ENCODE data around the gene IL3. TPM values are rescaled to one million over a fixed set of nuclear protein-coding genes. Genes with fewer than 3 reads are reported as not detected.

IL3 gene
- total and polyA plus RNA-seq, 5 donors from 2014 or later, result not detected

DNA sequence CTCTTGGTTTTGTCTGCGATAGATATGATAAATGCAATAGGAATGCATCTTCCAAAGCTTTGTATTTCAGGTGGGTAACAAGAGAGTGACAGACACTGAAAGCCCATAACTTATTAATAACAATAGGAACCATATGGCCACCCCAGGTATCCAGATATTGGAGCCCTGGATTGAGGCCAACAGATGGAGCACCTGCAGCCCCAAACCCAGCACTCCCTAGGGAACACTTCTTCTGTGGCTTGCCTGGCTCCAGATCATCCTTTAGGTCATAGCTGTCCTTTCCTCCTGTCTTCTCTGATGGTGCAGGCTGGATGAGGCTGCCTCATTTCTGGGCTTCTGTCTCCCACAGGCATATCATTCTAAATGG is 5.0 kb upstream of the IL3 start:
- no peaks in the 10 kb centered on the region for H3K36me3 Mint-ChIP-seq
- Histone ChIP-seq H3K27me3 (ENCODE audit: control insufficient read depth, insufficient read depth, low read length) (no peaks in the 10 kb centered on the region), H3K4me3 (ENCODE audit: low read depth, low read length) (no peak overlapping the region), H3K27ac (ENCODE audit: insufficient read depth, low read length, poor library complexity, severe bottlenecking) (no peak overlapping the region), H3K36me3 (ENCODE audit: control insufficient read depth, insufficient read depth, low read length) (no peaks in the 10 kb centered on the region), H3K4me1 (ENCODE audit: control insufficient read depth, insufficient read depth, low read length, poor library complexity, severe bottlenecking) (peaks cover 33% of the 10 kb centered on the region), H3K9me3 (ENCODE audit: control insufficient read depth in 2 of 2, low read length in 2 of 2) (no peaks in the 10 kb centered on the region)
- H3K9me3 Mint-ChIP-seq, result no peaks in the 10 kb centered on the region
- no peak overlapping the region for H3K4me3 Mint-ChIP-seq
- ATAC-seq (ENCODE audit: low read depth in 2 of 2), result no peak
- no peak for DNase-seq
- H3K27ac Mint-ChIP-seq, result no peak overlapping the region
- H3K27me3 Mint-ChIP-seq, result peaks cover 13% of the 10 kb centered on the region
- peaks cover 0 to 38% (median 15%) of the 10 kb centered on the region in 4 donors for H3K4me1 Mint-ChIP-seq

DNA sequence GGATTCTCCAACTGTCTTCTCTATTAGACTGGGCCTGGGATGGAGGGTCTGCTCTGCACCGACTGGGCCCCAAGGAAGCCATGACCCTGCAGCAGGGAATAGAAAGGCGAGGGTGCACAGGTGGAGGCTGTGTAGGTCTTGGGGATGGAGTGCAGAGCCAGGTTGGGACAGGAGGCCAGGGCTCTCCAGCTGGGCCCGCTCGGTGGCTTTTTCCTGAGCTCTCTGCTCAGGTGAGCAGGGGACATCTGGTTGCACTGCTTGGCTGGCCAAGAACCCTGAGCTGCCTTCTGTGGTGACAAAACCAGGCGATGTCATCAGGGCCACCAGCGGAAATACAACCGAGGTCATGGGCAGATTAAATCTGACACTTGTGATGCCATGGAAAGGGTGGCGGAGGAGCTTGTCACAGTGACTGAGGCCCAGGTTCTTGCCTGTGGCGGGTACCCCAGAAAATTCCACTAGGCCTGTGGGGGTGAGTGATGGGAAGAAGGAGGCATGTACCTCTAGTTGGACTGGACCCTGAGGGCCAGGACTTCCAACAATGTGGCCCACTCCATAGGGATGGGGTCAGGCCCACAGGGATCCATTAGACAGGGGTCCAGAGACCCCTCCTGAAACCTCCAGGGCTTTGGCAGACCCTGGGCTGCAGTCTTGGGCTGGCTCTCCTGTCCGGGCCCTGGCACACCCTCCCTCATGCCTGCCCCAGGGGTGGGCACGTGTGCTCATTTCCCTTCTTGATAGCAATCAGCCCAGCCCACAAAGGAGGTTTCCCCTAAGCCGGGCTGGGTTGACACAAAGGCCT is 4.4 kb upstream of the IL3 start:
- H3K27me3 ChIP-seq (ENCODE audit: control insufficient read depth, insufficient read depth, low read length), result no peaks in the 10 kb centered on the region
- H3K4me3 ChIP-seq (ENCODE audit: low read depth, low read length), result no peak overlapping the region
- Mint-ChIP-seq H3K4me3 (peak overlapping the region in 2 of 4 donors; percentile 40 to 65), H3K27me3 (peaks cover 12% of the 10 kb centered on the region), H3K4me1 (peaks cover 0 to 38% (median 15%) of the 10 kb centered on the region in 4 donors), H3K36me3 (no peaks in the 10 kb centered on the region), H3K27ac (peak overlapping the region in 1 of 3 donors; percentile 85), H3K9me3 (no peaks in the 10 kb centered on the region)
- peak; percentile 74 to 75 for ATAC-seq (ENCODE audit: low read depth in 2 of 2)
- peak; percentile 16 to 74 (median 40) for DNase-seq
- peaks cover 33% of the 10 kb centered on the region for H3K4me1 ChIP-seq (ENCODE audit: control insufficient read depth, insufficient read depth, low read length, poor library complexity, severe bottlenecking)
- H3K9me3 ChIP-seq (ENCODE audit: control insufficient read depth in 2 of 2, low read length in 2 of 2), result no peaks in the 10 kb centered on the region
- no peaks in the 10 kb centered on the region for H3K36me3 ChIP-seq (ENCODE audit: control insufficient read depth, insufficient read depth, low read length)
- peak overlapping the region; percentile 55 for H3K27ac ChIP-seq (ENCODE audit: insufficient read depth, low read length, poor library complexity, severe bottlenecking)

DNA sequence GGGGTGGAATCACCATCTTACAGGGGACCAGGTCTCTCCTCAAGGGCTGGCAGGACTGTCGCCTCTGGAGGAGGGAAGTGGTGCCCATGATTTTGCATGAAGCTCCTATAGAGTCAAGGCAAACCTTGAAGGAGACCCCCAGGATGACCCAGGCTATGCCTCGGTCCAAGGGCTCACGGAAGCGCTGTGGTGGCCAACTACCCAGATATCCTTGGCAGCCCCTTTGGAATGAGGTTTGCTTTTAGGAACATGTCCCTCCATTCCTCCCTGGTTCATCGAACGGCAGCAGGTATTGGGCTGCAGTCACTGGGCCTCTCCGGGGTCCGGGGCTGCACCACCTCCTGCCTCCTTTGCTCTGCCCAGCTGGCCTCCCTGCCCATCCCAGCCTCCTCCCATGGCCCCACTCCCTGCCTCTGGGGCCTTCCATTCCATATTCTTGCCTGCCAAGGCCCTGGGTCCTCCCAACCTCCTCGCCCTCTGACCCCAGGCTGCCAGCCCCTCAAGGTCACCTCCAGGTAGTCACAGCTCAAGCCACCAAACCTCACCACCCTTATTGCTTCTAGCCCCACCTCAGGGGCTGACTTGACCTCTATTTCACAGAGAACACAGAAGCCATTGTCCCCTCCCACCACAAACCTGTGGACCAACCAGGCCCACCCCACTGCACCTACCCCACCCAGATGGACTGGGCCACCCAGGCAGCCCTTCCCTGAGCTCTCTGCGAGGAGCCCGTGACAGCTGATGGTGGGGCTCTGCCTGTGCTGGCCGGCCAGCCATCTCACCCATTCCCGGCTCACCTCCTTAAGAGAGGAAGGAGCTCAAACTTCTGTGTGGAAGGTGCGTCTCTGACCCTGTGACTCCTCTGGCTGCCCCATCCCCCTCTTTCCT is 3.6 kb upstream of the IL3 start:
- no peaks in the 10 kb centered on the region for H3K36me3 ChIP-seq (ENCODE audit: control insufficient read depth, insufficient read depth, low read length)
- Mint-ChIP-seq H3K9me3 (no peaks in the 10 kb centered on the region), H3K27me3 (peaks cover 4% of the 10 kb centered on the region), H3K27ac (peak overlapping the region in 1 of 3 donors; percentile 56), H3K36me3 (no peaks in the 10 kb centered on the region), H3K4me1 (peaks cover 0 to 38% (median 15%) of the 10 kb centered on the region in 4 donors), H3K4me3 (peak overlapping the region in 1 of 4 donors; percentile 36)
- DNase-seq, result no peak
- no peaks in the 10 kb centered on the region for H3K27me3 ChIP-seq (ENCODE audit: control insufficient read depth, insufficient read depth, low read length)
- no peak for ATAC-seq (ENCODE audit: low read depth in 2 of 2)
- H3K27ac ChIP-seq (ENCODE audit: insufficient read depth, low read length, poor library complexity, severe bottlenecking), result no peak overlapping the region
- peaks cover 33% of the 10 kb centered on the region for H3K4me1 ChIP-seq (ENCODE audit: control insufficient read depth, insufficient read depth, low read length, poor library complexity, severe bottlenecking)
- no peak overlapping the region for H3K4me3 ChIP-seq (ENCODE audit: low read depth, low read length)
- H3K9me3 ChIP-seq (ENCODE audit: control insufficient read depth in 2 of 2, low read length in 2 of 2), result no peaks in the 10 kb centered on the region

DNA sequence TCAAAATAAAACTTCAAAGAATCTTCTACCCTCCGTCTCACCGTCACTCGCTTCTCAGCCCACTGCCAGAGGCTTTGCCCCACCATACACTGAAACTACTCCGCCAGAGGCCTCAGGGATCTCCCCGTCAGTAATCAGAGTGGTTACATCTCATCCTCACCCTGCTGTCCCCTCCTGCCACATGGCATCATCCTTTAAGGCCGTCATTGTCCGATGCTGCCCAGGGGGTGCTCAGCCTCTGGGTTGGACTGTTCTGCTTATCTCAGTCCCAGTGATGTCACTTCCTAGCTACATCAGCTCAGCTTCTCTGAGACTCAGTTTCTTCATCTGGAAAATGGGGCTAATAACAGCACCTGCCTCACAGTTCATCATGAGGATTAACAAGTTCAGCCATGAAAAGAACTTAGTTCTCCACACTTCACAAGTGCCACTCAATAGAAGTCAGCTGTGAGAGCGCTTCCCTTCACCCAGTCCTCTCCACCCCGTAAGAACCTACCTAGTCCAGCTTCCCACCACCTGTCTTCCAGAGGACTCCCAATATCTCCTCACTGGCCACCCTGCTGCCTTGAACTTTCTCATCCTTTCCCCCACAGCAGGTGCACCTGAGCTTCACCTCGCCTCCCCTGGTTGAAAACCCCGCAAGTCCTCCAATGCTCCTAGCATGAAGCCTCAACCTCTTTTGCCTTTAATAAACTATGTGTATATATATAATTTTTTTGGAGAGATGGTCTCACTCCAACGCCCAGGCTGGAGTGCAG is 2.8 kb upstream of the IL3 start:
- DNase-seq, result no peak
- Mint-ChIP-seq H3K4me3 (peak overlapping the region in 1 of 4 donors; percentile 36), H3K27me3 (peaks cover under 1% of the 10 kb centered on the region)

DNA sequence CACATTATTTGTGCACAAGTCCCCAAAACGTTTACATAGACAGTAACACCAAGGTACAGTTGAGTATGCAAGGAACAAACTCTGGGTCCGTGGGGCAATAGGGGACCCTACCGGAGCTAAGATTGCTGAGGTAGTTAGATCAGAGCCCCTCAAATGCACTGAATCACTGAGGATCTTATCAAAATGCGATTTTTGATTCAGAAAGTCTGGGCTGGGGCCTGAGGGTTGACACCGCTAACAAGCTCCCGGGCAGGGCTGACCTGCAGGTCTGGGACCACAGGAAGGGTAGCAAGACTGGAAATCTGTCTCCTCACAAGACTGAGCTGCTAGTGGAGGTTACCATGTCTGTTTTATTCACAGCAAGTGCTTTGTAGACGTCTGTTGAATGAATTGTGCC is 1.8 kb upstream of the IL3 start:
- H3K27ac Mint-ChIP-seq, result no peak overlapping the region
- H3K36me3 Mint-ChIP-seq, result no peaks in the 10 kb centered on the region
- peak overlapping the region in 1 of 4 donors; percentile 5 for H3K4me3 Mint-ChIP-seq
- no peaks in the 10 kb centered on the region for H3K27me3 Mint-ChIP-seq
- H3K9me3 ChIP-seq (ENCODE audit: control insufficient read depth in 2 of 2, low read length in 2 of 2), result no peaks in the 10 kb centered on the region
- no peaks in the 10 kb centered on the region for H3K36me3 ChIP-seq (ENCODE audit: control insufficient read depth, insufficient read depth, low read length)
- no peak overlapping the region for H3K27ac ChIP-seq (ENCODE audit: insufficient read depth, low read length, poor library complexity, severe bottlenecking)
- ATAC-seq (ENCODE audit: low read depth in 2 of 2) (no peak), DNase-seq (no peak)
- peaks cover 0 to 41% (median 16%) of the 10 kb centered on the region in 4 donors for H3K4me1 Mint-ChIP-seq
- H3K27me3 ChIP-seq (ENCODE audit: control insufficient read depth, insufficient read depth, low read length), result no peaks in the 10 kb centered on the region
- no peaks in the 10 kb centered on the region for H3K9me3 Mint-ChIP-seq
- H3K4me3 ChIP-seq (ENCODE audit: low read depth, low read length), result no peak overlapping the region
- peaks cover 33% of the 10 kb centered on the region for H3K4me1 ChIP-seq (ENCODE audit: control insufficient read depth, insufficient read depth, low read length, poor library complexity, severe bottlenecking)

More for the DNA sequence above, 2.8 kb upstream of the IL3 start:
- Mint-ChIP-seq H3K9me3 (no peaks in the 10 kb centered on the region), H3K36me3 (no peaks in the 10 kb centered on the region), H3K27ac (peak overlapping the region in 1 of 3 donors; percentile 31), H3K4me1 (peaks cover 0 to 38% (median 15%) of the 10 kb centered on the region in 4 donors)
- no peak for ATAC-seq (ENCODE audit: low read depth in 2 of 2)
- no peak overlapping the region for H3K27ac ChIP-seq (ENCODE audit: insufficient read depth, low read length, poor library complexity, severe bottlenecking)
- H3K36me3 ChIP-seq (ENCODE audit: control insufficient read depth, insufficient read depth, low read length), result no peaks in the 10 kb centered on the region
- no peaks in the 10 kb centered on the region for H3K9me3 ChIP-seq (ENCODE audit: control insufficient read depth in 2 of 2, low read length in 2 of 2)
- no peaks in the 10 kb centered on the region for H3K27me3 ChIP-seq (ENCODE audit: control insufficient read depth, insufficient read depth, low read length)
- H3K4me3 ChIP-seq (ENCODE audit: low read depth, low read length), result no peak overlapping the region
- H3K4me1 ChIP-seq (ENCODE audit: control insufficient read depth, insufficient read depth, low read length, poor library complexity, severe bottlenecking), result peaks cover 33% of the 10 kb centered on the region

DNA sequence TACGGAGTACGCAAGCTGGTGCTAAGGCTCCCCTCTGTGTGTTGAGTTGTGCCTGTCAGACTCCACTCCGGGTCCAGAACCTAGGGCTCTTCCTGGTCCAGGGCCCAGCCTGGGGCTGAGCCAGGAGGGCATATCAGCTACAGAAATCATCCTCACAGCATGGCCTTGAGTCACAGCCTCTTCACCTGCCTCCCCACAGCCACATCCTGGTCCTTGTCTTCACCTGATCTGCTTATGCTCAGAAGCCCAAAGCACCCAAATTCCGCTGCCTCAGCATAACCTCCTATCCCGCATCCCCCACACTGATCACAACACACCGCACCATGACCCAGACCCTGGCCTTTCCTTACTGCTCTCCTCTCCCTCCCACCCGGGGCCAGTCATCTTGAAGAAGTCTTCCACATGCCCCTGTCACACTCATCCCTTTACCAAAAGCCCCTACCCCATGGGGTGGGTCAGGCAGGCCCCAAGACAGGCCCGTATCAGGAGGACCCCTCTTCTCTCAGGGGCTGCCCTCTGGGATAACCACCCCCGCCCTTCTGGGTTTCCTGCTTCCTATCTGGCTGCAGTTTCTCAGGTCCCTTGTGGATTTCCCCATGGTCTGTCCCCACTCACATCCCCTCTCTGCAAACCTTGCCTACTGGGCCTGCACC is 1.3 kb upstream of the IL3 start:
- H3K4me1 Mint-ChIP-seq, result peaks cover 0 to 42% (median 18%) of the 10 kb centered on the region in 4 donors
- ATAC-seq (ENCODE audit: low read depth in 2 of 2) (peak; percentile 31 to 39), DNase-seq (peak in 1 of 3 donors; percentile 42)
- Histone ChIP-seq H3K4me3 (ENCODE audit: low read depth, low read length) (no peak overlapping the region), H3K36me3 (ENCODE audit: control insufficient read depth, insufficient read depth, low read length) (no peaks in the 10 kb centered on the region), H3K9me3 (ENCODE audit: control insufficient read depth in 2 of 2, low read length in 2 of 2) (no peaks in the 10 kb centered on the region), H3K4me1 (ENCODE audit: control insufficient read depth, insufficient read depth, low read length, poor library complexity, severe bottlenecking) (peaks cover 33% of the 10 kb centered on the region), H3K27me3 (ENCODE audit: control insufficient read depth, insufficient read depth, low read length) (no peaks in the 10 kb centered on the region), H3K27ac (ENCODE audit: insufficient read depth, low read length, poor library complexity, severe bottlenecking) (no peak overlapping the region)
- H3K9me3 Mint-ChIP-seq, result no peaks in the 10 kb centered on the region
- peak overlapping the region in 2 of 3 donors; percentile 1 to 62 for H3K27ac Mint-ChIP-seq
- peak overlapping the region in 1 of 4 donors; percentile 5 for H3K4me3 Mint-ChIP-seq
- H3K36me3 Mint-ChIP-seq, result no peaks in the 10 kb centered on the region
- no peaks in the 10 kb centered on the region for H3K27me3 Mint-ChIP-seq

All from CD4-positive, CD25-positive, alpha-beta regulatory T cell (primary cell).